Measurements from ENCODE around the gene PLEKHN1.

The PLEKHN1 gene

DNA sequence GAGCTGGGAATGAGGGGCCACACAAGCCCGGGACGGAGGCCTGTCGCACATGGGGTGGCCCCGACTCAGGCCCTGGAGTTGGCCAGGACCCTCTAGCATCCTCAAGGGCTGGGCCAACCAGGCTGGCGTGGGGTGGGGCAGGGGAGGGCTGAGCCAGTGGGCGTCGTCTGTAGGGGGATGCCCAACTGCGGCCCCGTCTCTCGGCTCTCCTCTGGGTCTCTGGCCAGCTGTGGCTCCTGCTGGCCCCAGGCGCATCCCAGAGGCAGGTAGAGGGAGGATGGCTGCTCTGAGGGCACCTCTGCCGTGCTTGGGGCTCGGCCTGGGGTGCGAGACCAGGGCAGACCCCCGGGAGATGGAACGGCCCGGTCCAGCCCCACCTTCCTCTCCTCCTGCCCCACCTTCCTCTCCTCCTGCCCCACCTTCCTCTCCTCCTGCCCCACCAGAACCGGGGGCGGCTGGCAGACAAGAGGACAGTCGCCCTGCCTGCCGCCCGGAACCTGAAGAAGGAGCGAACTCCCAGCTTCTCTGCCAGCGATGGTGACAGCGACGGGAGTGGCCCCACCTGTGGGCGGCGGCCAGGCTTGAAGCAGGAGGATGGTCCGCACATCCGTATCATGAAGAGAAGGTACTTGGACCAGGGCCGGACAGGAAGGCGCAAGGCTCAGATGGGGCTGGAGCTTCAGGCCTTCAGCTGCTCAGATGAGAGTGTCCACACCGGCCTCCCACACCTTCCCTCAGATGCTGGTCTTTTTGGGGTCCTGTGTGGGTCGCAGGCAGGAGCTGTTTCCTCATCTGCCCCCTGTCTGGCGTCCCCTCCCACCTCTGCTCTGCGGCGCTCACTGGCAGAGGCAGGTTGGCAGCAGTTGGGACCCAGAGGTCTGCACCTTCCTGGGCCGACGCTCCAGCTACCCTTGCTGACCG lies 36.3 kb upstream of the PLEKHN1 start:
- DNase-seq, result no peak

DNA sequence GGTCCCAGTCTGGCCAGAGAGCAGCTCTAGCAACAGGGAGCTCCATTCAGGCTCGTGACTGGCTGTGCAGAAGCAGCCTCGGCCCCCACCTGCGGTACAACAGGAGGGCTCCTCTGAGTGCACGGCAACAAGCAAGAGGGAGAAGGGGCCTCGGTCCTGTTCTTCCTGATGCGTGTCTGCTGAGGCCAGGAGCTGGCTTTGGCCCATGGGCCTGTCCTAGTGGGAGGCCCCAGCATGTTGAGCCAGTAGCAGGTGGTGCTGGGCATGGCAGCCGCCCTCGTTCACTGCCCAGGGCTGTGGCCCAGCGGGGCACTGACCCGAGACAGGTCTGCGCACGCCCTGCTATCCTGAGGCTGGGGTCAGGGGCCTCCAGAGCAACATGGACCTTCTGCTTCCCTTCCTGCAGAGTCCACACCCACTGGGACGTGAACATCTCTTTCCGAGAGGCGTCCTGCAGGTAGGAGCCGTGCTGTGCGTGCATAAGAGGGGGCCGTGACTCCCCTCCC lies 35.6 kb upstream of the PLEKHN1 start:
- no peak for DNase-seq

DNA sequence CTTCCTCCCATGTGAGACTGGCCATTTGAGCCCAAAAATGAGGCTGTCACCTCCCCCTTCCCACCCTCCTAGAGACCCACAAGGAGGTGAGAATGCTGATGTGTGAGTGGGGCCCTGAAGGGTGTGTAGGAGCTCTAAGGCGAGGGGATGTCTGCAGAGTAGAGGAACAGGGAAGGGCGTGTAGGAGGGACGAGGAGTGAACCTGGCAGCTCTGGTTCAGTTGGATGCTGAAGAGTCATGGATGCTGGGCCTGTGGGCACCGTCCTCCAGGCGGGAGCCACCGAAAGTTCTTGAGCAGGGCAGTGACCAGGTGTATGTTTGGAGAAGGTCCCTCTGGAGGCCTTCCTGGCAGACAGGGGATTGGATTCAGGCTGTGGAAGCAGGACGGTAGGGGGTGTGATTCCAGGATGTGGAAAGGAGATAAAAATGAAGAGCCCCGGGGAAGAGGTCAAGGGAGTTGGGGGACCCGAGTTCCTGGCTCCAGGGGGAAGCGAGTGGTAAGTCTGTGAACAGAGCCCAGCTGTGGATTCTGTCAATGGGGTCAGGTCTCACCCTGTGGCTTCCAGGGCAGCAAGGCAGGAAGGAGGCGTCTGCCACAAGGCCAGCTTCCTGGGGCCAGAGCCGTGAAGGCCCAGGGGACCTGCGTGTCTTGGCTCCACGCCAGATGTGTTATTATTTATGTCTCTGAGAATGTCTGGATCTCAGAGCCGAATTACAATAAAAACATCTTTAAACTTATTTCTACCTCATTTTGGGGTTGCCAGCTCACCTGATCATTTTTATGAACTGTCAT lies 34.7 kb upstream of the PLEKHN1 start:
- no peak for DNase-seq

DNA sequence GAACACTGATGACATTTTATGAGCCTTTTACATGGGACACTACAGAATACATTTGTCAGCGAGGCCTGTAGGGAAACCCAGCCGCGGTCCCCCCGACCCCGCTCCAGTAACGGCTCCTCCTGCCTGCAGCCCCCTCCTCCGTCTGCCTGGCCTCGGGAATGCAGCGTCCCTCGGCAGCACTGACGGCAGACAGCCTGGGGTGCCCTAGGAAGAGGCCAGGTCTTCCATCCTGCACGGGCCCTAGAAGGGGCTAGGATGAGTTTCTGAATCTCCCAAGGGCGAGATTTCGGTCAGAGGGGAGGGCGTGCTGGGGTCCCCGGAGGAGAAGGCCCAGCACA lies 34.1 kb upstream of the PLEKHN1 start:
- DNase-seq, result no peak

DNA sequence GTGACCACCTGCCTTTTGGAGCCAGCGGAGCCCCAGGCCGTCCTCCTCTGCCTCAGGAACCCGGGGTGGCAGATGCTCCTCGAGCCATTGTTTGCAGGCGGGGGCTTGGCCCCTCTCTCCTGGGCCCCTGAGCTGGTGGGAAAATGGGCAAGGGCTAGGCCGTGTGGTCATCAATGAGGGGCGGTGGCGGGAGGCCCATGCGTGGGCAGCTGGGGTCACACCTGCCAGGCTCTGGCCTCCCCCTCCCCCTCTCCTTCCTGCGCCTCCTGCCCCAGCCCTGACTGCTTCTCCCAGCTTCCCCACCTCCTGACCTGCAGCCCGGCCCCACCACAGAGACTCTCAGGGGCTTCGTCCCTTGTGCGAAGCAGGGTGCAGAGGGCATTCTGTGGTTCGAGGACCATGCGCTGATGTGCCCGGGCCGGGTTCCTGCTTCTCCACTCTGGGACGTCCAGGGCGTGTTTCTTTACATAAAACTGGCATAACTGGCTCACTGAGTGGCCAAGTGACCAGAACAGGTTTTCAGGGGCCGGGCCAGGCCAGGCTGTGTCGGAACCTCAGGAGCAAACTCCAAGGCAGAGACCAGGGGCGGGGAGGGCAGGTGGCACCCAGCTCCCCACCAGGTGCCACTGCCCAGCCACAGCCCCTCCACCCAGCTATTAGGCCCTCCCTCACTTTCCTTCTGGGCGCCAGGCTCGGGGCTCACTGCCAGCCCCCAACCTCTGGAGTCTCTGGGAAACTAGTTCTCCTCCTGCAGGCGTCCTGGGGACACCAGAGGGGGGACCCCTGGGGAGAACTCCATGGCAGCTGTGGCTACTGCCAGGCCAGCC lies 33.3 kb upstream of the PLEKHN1 start:
- DNase-seq, result no peak

DNA sequence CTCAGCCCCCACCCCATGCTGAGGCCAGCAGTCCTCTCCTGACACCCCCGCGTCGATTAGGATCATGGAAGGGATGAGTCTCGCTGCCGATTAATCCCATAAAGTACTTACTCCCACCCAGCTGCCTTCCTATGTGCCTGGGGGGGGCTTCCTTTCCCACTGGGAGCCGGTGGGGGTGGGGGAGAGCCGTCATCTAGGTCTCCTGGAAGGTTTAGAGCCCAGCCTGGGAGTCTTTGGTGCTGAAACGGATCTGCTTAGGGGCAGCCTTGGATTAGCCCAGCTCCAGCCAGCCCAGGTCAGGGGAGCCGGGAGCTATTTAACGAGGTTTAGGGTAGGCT lies 32.7 kb upstream of the PLEKHN1 start:
- no peak for DNase-seq

DNA sequence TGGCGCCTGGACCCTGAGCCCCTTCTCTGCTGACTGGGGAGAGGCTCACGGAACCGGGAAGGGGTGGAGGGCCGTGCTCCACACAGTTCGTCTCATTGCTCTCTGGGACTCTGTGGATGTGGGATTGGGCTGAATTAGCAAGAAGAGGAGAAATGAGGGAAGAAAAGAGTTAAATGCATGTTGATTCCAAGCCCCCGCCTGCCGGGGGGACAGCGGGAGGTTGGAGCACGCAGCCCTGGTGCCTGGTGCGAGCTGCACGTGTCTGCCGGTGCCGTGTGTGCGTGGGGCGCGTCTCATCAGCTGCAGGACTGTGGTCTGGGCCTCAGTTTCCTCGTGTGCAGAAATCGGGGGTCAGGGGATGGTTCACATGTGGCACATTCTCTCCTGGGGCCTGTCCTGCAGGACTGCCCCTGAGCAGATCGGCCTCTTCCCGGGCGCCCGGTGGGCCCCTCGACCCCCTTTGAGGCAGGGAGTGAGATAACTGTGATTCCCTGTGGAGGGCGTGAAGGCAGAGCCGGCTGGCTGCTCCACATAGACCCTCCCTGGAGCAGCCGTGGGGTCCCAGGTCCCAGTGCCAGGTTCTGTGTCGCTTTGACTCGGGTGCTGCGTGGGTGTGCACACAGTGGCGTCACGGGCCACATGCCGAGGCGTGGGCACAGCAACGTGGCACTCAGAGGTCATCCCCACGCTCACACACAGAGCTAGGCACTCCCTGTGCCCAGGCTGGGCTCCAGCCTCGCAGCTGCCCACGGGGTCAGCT lies 31.1 kb upstream of the PLEKHN1 start:
- DNase-seq, result no peak

DNA sequence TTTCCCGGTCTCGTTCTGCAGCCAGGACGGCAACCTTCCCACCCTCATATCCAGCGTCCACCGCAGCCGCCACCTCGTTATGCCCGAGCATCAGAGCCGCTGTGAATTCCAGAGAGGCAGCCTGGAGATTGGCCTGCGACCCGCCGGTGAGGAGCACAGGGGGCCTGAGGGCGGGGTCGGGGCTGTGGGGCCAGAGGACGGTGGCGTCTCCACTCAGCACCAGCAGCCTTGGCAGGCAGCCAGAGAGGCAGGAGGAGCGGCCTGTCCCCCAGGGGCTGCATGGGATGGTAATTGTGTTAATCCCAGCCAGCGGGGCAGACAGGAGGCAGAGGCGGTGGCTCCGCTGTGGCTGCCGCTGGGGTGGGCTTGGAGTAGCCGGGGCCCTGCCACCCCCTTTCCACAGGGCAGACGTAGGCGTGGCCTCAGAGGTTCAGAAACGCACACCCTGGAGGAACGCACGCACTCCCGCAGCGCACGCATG lies 30.5 kb upstream of the PLEKHN1 start:
- DNase-seq, result no peak

DNA sequence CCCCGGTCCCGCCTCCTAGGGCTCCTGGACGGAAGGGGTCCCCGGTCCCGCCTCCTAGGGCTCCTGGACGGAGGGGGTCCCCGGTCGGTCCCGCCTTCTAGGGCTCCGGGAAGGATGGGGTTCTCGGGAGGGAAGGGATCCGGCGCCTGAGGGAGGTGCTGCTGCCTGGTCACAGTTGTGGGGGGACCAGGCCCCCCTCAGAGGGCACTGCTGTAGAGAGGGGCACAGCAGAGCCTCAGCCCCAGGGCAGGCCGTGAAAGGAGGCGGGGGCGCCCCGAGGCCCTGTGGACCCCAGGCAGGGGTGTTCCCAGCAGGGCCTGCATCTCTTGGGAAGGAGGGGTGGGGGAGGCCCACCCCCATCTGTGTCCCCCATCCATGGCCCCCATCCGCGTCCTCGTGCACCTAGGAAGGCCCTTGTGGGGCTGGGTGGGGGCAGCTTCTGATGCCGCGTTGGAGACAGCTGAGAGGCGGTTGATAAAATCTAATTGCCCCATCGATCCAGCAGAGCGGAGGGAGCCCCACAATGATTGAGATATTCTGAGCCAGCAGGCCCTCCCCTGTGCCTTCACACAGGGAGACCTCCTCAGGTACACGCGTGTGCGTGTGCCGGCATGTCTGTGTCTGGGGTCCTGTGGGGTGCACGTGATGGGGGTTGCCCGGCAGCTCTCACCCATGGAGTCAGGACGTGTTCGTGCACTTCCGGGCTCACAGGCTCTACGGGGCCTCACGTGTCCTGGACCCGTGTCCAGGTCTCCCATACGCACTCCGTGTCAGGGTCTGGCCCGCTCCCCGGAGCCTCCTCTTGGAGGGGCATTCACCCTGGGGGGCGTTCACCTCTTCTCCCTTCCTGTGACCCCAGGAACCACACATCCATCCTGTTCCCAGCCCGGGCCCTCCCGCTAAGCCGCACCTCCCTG lies 29.7 kb upstream of the PLEKHN1 start:
- no peak for DNase-seq

DNA sequence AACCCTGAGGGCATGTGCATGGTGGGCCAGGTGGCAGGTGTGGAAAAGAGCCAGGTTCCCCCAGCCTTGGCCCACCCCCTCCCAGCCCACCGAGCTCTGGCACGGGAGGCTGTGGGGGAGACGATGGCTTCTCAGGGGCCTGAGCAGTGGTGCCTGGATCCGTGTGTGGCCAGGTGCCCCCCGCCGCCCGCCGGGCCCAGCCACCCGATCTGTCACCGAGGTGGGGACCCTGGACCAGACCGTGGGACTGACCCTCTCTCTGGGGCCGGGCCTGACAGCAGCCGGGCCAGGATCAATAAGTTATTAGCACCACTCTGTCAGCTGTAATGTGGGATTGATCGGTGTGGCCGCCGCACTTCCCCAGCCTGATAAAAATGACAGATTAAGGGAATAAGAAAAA lies 28.8 kb upstream of the PLEKHN1 start:
- no peak for DNase-seq

DNA sequence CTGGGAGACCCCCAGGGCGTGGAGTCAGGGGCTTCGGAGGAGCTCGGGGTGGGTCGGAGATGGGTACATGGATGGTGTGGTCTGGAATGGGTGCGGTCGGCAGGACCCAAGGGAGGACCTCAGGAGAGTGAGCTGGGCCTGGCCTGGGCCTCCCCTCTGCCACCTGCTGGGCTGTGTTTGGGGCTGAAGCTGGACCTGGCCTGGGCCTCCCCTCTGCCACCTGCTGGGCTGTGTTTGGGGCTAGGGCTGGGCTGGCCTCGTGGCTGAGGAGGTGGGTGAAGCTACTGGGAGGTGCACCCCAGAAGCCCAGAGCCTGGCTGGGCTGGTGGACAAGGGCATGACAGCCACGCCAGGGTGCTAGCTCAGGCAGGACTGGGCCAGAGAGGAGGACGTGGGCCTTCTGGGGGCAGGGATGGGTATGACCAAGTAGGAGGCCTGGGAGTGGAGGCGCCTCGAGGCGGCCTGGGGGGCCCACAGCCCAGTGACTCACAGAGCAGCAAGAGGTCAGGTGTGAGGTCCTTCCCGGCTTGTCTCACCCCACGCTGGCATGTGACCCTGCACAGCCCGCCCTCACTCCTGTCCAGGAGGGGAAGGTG lies 28.1 kb upstream of the PLEKHN1 start:
- DNase-seq, result no peak

DNA sequence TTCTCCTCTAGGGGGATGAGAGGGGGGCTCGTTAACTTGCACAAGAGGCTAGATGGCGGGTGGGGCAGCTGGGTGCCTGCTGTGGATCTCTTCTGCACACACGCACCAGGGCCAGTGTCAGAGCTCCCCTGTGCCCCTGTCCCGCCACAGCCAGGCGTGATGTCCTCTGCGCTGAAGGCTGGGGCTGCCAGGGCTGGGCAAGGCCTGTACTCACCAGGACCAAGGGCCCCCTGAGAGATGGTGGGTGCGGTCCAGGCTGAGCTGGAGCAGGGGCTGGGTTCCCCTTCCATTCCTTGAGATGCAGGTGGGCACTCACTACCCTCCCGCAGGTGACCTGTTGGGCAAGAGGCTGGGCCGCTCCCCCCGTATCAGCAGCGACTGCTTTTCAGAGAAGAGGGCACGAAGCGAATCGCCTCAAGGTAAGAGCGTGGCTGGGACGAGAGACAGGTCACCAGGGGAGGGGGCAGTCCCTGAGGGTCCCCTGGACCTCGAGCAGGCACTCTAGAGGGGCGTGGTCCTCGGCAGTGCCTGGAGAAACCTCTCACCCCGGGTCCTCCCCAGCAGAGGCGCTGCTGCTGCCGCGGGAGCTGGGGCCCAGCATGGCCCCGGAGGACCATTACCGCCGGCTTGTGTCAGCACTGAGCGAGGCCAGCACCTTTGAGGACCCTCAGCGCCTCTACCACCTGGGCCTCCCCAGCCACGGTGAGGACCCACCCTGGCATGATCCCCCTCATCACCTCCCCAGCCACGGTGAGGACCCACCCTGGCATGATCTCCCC lies 27.4 kb upstream of the PLEKHN1 start:
- no peak for DNase-seq

DNA sequence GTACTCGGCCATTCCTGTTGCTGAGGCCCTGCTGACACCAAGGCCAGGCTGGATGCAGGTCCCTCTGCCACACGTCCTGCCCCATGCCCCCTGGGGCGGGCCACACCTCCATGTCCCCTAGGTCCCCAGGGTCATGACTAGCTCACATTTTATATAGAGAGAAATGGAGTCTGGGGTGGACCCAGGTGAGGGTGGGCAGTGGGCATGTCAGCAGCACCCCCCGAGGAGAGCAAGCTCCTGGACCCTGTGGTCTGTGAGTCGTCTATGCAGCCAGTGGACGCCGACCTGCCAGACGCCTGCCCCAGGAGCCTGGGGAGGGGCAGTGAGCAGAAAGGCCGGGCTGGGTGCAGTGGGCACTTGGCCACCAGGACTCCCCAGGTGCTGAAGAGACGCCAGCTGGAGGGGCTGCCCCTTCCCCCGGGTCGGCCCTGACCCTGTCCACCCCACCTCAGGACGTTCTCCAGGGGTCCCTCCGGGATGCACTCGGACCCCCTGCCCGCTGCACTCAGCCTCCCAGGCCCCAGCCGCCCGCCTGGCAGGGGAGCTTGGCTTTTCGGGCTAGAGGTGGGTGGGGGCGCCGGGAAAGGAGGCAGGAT lies 26.7 kb upstream of the PLEKHN1 start:
- DNase-seq, result no peak

DNA sequence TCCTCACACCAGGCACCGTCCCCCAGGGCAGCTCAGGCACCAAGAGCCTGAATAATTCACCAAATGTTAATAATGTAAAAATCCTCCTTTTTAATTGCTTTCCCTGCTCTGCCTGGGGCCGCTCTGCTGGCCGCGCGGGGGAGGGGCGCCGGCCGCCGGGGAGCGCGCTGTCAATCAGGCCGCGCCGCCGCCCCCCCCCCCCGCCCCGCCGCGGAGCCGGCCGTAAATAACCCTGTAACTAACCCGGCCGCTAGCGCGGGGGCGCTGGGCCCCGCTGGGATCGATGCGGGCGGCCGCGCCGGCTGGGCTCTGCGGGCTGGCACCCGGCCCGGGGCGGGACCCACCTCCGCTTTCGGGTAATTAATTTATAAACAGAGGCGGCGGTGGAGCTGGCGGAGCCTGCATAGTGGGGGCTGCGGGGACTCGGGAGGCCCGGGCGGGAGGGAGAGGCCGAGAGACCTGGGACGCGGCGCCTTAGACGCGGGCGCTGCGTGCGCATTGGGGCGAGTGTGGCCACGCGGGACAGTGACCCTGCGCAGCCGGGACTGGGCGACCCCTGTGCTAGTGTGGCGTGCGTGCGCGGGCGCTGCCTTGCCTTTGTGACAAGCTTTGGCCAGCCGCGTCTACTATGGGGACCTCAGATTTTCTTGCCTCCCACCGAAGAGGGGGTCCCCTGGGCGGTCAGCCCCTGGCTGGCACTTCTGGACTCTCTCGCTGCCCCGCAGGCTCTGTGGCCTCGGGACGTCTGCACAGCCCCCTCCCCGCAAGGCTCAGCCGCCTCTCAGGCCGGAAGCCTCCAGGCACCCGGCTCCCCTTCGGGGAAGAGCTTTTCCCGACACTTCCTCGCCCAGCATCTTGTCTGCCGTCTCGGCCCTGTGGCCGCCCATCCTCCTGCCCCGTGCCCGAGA lies 25.9 kb upstream of the PLEKHN1 start:
- DNase-seq, result no peak

DNA sequence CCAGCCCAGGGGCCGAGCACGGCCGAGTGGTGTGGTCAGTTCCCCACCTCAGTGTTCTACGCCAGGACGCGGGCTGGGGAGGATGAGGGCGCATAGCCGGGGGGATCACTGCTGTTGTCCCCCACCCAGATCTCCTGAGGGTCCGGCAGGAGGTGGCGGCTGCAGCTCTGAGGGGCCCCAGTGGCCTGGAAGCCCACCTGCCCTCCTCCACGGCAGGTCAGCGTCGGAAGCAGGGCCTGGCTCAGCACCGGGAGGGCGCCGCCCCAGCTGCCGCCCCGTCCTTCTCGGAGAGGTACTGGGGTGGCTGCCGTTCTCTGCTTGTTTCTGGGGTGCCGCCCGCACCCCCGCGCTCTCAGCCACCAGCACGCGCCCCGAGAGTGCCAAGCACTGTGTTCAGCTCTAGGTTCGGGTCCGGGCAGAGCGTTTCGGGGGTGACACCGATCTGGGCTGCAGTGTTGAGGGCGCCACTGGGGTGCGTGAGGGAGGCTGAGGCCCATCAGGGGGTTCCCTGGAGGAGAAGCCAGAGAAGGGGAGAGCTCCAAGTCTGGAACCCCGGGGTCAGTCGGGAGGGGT lies 25.2 kb upstream of the PLEKHN1 start:
- no peak for DNase-seq

DNA sequence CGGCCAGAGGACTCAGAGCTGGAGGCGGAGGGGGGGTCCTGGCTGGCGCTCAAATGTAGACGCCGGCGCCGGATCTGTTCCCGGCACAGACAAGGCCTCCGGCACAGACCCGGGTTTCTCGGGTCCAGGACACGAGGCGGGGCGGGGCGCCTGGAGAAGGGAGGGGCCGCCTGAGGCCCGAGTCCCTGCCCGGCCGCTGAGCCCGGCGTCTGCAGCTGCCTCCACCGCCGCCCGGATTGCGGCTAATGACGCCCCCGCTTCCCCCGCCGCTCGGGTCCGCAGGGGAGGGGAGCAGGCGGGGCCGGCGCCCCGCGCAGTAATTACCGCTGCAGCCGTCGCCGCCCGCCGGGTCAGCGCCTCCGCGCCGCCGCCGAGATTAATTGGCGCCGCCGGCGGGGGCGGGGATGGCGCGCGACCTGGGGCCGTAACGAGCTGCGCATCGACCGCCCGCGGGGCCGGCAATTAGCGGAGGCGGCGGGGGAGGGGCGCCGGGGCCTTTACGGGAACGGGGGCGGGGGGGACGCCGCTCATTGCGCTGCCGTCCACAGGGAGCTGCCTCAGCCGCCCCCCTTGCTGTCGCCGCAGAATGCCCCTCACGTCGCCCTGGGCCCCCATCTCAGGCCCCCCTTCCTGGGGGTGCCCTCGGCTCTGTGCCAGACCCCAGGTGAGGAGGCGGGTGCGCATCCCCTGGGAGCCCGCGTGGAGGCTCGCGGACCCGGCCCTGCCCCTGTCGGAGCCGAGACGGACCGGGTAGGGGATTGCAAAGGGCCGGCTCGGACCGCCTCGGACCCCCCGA lies 24.5 kb upstream of the PLEKHN1 start:
- DNase-seq, result no peak

DNA sequence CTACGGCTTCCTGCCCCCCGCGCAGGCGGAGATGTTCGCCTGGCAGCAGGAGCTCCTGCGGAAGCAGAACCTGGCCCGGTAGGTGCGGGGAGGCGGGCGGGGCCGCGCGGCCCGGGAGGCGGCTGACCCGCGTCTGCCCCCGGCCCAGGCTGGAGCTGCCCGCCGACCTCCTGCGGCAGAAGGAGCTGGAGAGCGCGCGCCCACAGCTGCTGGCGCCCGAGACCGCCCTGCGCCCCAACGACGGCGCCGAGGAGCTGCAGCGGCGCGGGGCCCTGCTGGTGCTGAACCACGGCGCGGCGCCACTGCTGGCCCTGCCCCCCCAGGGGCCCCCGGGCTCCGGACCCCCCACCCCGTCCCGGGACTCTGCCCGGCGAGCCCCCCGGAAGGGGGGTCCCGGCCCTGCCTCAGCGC lies 23.9 kb upstream of the PLEKHN1 start:
- DNase-seq, result no peak

Measured in activated T-cell treated with anti-CD3 and anti-CD28 coated beads for 4 hours (primary cell).